Upper lobe of left lung (tissue), 4 donors: Measurements from ENCODE around the gene CDSN.

Experiments
- EP300 ChIP-seq, 4 donors: sonication (generic); formaldehyde crosslinking; IDR thresholded peaks; one replicate each; pipeline ENCODE4 v1.5.1; 2017; ENCODE audit warnings: antibody characterized with exemption in 4 of 4, control low read depth in 2 of 4
- POLR2A ChIP-seq, 4 donors: fragments of 450-650 bp; IDR thresholded peaks; one replicate each; pipeline ENCODE4 v1.5.1; 2016 to 2017; ENCODE audit warnings: antibody characterized with exemption in 4 of 4, mild to moderate bottlenecking in 2 of 4
- POLR2AphosphoS5 ChIP-seq, 2 donors: sonication (generic); formaldehyde crosslinking; IDR thresholded peaks; one replicate each; pipeline ENCODE4 v1.5.1; 2017; ENCODE audit warnings: antibody characterized with exemption in 2 of 2
- TF ChIP-seq, protein P1 (sequence below), 6 experiments: fragments of 450-650 bp in 4 of 6; fragments of 200-600 bp in 2 of 6; sonication (generic) in 2 of 6; IDR thresholded peaks; one replicate each; pipeline ENCODE4 v1.5.1; 2016 to 2019; ENCODE audit warnings: antibody characterized with exemption in 6 of 6

DNA sequence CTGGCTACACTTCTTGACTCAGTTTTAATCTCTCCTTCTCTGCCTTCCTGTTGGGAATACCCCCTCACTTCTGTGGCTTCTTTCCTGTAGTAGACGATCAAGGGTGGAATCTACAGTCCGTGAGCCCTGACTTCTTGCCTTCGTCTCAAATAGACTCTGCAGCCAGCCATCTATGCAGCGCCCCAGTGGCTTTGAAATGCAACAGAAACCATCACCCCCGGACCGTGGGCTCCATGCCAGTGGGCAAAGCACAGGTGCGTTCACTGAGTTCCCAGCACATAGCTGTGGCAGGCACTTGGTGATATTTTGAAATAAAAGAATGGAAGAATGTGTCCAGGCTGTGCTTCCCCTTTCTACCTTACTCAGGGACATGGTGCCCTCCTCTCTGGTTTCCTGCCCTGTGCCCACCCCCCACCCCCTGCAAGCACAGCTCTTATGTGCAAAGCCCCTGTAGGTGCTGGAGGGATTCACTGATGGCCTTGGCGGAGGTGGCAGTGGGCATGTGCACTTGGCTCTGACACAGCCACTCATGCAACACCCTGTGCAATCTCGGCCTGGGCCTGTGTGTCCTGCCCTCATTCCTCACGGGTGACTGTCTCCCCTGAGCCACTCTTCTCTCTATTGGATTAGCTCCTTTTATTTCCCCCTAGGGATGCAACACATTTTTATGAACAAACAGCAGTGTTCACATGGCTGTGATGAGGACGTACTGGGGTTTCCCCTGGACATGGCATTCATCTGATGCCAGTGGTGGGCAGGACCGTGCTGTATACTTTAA lies 5.5 kb upstream of the CDSN start:
- TF ChIP-seq, protein P1, sequence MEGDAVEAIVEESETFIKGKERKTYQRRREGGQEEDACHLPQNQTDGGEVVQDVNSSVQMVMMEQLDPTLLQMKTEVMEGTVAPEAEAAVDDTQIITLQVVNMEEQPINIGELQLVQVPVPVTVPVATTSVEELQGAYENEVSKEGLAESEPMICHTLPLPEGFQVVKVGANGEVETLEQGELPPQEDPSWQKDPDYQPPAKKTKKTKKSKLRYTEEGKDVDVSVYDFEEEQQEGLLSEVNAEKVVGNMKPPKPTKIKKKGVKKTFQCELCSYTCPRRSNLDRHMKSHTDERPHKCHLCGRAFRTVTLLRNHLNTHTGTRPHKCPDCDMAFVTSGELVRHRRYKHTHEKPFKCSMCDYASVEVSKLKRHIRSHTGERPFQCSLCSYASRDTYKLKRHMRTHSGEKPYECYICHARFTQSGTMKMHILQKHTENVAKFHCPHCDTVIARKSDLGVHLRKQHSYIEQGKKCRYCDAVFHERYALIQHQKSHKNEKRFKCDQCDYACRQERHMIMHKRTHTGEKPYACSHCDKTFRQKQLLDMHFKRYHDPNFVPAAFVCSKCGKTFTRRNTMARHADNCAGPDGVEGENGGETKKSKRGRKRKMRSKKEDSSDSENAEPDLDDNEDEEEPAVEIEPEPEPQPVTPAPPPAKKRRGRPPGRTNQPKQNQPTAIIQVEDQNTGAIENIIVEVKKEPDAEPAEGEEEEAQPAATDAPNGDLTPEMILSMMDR (IDR thresholded peaks at IDR 0.05): no peak
- TF ChIP-seq POLR2A (IDR thresholded peaks at IDR 0.05) (no peak), EP300 (IDR thresholded peaks at IDR 0.05) (no peak), POLR2AphosphoS5 (IDR thresholded peaks at IDR 0.05) (no peak)
